WTC11 (cell line): ENCODE results near the gene MAP7D3. TPM values are rescaled to one million over a fixed set of nuclear protein-coding genes. Genes with fewer than 3 reads are reported as not detected.

ENCODE experiments used
- ATAC-seq: fragments of 200-7000 bp; cut with Tn5 transposase; 2 replicates; pipeline ENCODE4 v1.10.0; 2021; ENCODE audit warnings: mild to moderate bottlenecking, moderate library complexity
- CTCF ChIA-PET: fragments of 300-600 bp; sonication (Branson Sonifier 250); formaldehyde crosslinking; loops from one replicate; lab custom pipeline; 2021; ENCODE audit warnings: antibody characterized with exemption; lab: Charles Lee
- POLR2A ChIA-PET: fragments of 350-600 bp; sonication (Branson Sonifier 250); formaldehyde crosslinking; loops from one replicate; lab custom pipeline; 2021; ENCODE audit warnings: antibody characterized with exemption; lab: Charles Lee
- DNase-seq: peaks from one replicate; pipeline ENCODE4 v3.0.0; 2021; ENCODE audit warnings: low spot score
- H3K27ac Mint-ChIP-seq: 2 replicates; pipeline ENCODE4 v1.8.0; 2021; ENCODE audit warnings: mixed read lengths
- H3K27me3 Mint-ChIP-seq: 2 replicates; pipeline ENCODE4 v1.8.0; 2021; ENCODE audit warnings: low read depth, mild to moderate bottlenecking, moderate library complexity, mixed read lengths
- H3K36me3 Mint-ChIP-seq: 2 replicates; pipeline ENCODE4 v1.8.0; 2021; ENCODE audit warnings: mixed read lengths
- H3K4me1 Mint-ChIP-seq: 2 replicates; pipeline ENCODE4 v1.8.0; 2022; ENCODE audit warnings: mixed read lengths
- H3K4me3 Mint-ChIP-seq: 2 replicates; pipeline ENCODE4 v1.8.0; 2021; ENCODE audit warnings: mild to moderate bottlenecking, moderate library complexity, mixed read lengths
- H3K9me3 Mint-ChIP-seq: 2 replicates; pipeline ENCODE4 v1.8.0; 2021; ENCODE audit warnings: mixed read lengths
- ATF1 ChIP-seq: sonication (generic); formaldehyde crosslinking; IDR thresholded peaks from 2 replicates; pipeline ENCODE4 v1.8.1; 2023; ENCODE audit warnings: mild to moderate bottlenecking, moderate library complexity, missing genetic modification reagents
- CREM ChIP-seq: sonication (generic); formaldehyde crosslinking; IDR thresholded peaks from 2 replicates; pipeline ENCODE4 v1.8.1; 2022; ENCODE audit warnings: mild to moderate bottlenecking, missing genetic modification reagents, moderate library complexity
- ETV6 ChIP-seq: sonication (generic); formaldehyde crosslinking; IDR thresholded peaks from 2 replicates; pipeline ENCODE4 v1.8.1; 2022; ENCODE audit warnings: mild to moderate bottlenecking, missing genetic modification reagents
- FOXK1 ChIP-seq: sonication (generic); formaldehyde crosslinking; IDR thresholded peaks from 2 replicates; pipeline ENCODE4 v1.8.0; 2022; ENCODE audit warnings: mild to moderate bottlenecking, moderate library complexity, missing genetic modification reagents
- JAZF1 ChIP-seq: fragments of 250-450 bp; sonication (Bioruptor Pico); IDR thresholded peaks from 2 replicates; pipeline ENCODE4 v1.9.0; 2021; ENCODE audit warnings: moderate library complexity, mild to moderate bottlenecking, inconsistent platforms
- KAT7 ChIP-seq: sonication (generic); formaldehyde crosslinking; IDR thresholded peaks from 2 replicates; pipeline ENCODE4 v1.8.1; 2023; ENCODE audit warnings: missing genetic modification reagents, mild to moderate bottlenecking, borderline replicate concordance
- MXD4 ChIP-seq: fragments of 250-450 bp; sonication (Bioruptor Pico); IDR thresholded peaks from 2 replicates; pipeline ENCODE4 v1.8.0; 2021; ENCODE audit warnings: mild to moderate bottlenecking, moderate library complexity, borderline replicate concordance
- TEAD1 ChIP-seq: sonication (generic); formaldehyde crosslinking; IDR thresholded peaks from 2 replicates; pipeline ENCODE4 v1.8.0; 2022; ENCODE audit warnings: mild to moderate bottlenecking, missing genetic modification reagents
- ZNF263 ChIP-seq: sonication (generic); formaldehyde crosslinking; IDR thresholded peaks from 2 replicates; pipeline ENCODE4 v1.8.1; 2022; ENCODE audit warnings: low read depth, mild to moderate bottlenecking, moderate library complexity, missing genetic modification reagents
- ZNF423 ChIP-seq: fragments of 250-450 bp; sonication (Bioruptor Pico); IDR thresholded peaks from 2 replicates; pipeline ENCODE4 v2.1.2; 2022; ENCODE audit warnings: mild to moderate bottlenecking, moderate library complexity
- total RNA-seq: library from RNA; stranded (reverse); gene quantifications from 3 replicates; pipeline ENCODE4 v1.2.3, GENCODE V29; 2021
- TF ChIP-seq, protein P1 (sequence below): sonication (generic); formaldehyde crosslinking; IDR thresholded peaks from 2 replicates; pipeline ENCODE4 v1.8.1; 2023; ENCODE audit warnings: mild to moderate bottlenecking, missing genetic modification reagents, moderate library complexity
- TF ChIP-seq, protein P2 (sequence below): sonication (generic); formaldehyde crosslinking; IDR thresholded peaks from 2 replicates; pipeline ENCODE4 v1.8.0; 2023; ENCODE audit warnings: mild to moderate bottlenecking, missing genetic modification reagents
- TF ChIP-seq, protein P3 (sequence below): sonication (generic); formaldehyde crosslinking; IDR thresholded peaks from 2 replicates; pipeline ENCODE4 v1.8.0; 2022; ENCODE audit warnings: mild to moderate bottlenecking, missing genetic modification reagents
- TF ChIP-seq, protein P4 (sequence below): fragments of 200-600 bp; IDR thresholded peaks from 2 replicates; pipeline ENCODE4 v1.8.0; 2022; ENCODE audit warnings: antibody characterized with exemption
- TF ChIP-seq, protein P5 (sequence below): sonication (generic); formaldehyde crosslinking; conservative IDR thresholded peaks from 2 replicates; pipeline ENCODE4 v1.8.1; 2023; ENCODE audit warnings: mild to moderate bottlenecking, low read depth, missing genetic modification reagents, moderate library complexity
- TF ChIP-seq, protein P6 (sequence below): fragments of 250-450 bp; sonication (Bioruptor Pico); conservative IDR thresholded peaks from 2 replicates; pipeline ENCODE4 v1.9.0; 2021; ENCODE audit warnings: mild to moderate bottlenecking
- TF ChIP-seq, protein P7 (sequence below): sonication (generic); formaldehyde crosslinking; IDR thresholded peaks from 2 replicates; pipeline ENCODE4 v1.8.0; 2022; ENCODE audit warnings: mild to moderate bottlenecking, missing genetic modification reagents
- TF ChIP-seq, protein P8 (sequence below): sonication (generic); formaldehyde crosslinking; IDR thresholded peaks from 2 replicates; pipeline ENCODE4 v1.8.0; 2022; ENCODE audit warnings: mild to moderate bottlenecking, missing genetic modification reagents

MAP7D3 gene
- total RNA-seq, 1 experiment from 2014 or later: 12.3 TPM

DNA sequence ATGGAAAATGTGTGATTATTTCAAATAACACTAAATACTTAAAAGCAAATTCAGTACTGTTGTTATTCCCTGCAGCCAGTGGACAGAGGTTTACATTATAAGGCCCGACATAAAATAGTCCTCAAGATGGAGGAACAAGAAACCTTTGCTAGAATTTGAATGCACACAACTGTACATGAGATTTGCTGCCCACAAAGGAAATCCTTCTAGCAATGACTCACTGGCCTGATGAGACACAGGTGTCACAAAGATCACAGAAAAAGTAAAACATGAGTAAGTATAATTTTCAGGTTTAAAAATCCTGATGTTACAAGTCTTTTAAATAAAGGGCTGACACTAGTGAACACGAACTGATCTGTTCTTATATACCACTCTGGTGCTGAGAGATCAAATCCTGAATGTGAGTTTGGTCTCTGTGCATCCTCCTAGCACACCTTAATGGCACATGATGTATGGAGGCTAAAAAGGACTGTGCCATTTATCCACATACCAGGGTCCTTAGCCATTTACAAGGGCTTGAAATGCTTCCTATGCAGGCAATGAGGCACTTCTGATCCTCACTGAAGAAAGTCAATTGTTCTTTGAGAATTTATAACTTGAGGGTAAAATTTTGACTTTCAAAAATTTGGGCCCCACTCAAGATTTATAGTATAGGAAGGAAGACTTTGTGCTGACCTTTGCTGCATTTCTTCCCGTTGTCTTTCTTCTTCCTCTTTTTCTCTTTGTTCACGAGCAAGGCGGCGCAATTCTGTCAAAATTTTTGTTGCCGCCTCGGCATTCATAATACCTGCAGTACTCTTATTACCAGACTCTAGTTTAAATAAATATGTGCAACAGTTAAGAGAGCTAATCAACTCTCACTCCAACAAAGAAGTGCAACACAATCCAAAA, 23.0 kb downstream of the MAP7D3 start:
- no peak overlapping the region for H3K27ac Mint-ChIP-seq
- no peaks in the 10 kb centered on the region for H3K9me3 Mint-ChIP-seq
- ChIA-PET POLR2A (no interaction called here), CTCF (no interaction called here)
- no peak for ATAC-seq
- H3K36me3 Mint-ChIP-seq: peaks cover 30% of the 10 kb centered on the region
- H3K4me1 Mint-ChIP-seq: no peaks in the 10 kb centered on the region
- no peaks in the 10 kb centered on the region for H3K27me3 Mint-ChIP-seq
- no peak for DNase-seq
- H3K4me3 Mint-ChIP-seq: no peak overlapping the region
- TF ChIP-seq, protein P1, sequence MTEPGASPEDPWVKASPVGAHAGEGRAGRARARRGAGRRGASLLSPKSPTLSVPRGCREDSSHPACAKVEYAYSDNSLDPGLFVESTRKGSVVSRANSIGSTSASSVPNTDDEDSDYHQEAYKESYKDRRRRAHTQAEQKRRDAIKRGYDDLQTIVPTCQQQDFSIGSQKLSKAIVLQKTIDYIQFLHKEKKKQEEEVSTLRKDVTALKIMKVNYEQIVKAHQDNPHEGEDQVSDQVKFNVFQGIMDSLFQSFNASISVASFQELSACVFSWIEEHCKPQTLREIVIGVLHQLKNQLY (CRISPR knock-in tag): no peak
- TF ChIP-seq, protein P2, sequence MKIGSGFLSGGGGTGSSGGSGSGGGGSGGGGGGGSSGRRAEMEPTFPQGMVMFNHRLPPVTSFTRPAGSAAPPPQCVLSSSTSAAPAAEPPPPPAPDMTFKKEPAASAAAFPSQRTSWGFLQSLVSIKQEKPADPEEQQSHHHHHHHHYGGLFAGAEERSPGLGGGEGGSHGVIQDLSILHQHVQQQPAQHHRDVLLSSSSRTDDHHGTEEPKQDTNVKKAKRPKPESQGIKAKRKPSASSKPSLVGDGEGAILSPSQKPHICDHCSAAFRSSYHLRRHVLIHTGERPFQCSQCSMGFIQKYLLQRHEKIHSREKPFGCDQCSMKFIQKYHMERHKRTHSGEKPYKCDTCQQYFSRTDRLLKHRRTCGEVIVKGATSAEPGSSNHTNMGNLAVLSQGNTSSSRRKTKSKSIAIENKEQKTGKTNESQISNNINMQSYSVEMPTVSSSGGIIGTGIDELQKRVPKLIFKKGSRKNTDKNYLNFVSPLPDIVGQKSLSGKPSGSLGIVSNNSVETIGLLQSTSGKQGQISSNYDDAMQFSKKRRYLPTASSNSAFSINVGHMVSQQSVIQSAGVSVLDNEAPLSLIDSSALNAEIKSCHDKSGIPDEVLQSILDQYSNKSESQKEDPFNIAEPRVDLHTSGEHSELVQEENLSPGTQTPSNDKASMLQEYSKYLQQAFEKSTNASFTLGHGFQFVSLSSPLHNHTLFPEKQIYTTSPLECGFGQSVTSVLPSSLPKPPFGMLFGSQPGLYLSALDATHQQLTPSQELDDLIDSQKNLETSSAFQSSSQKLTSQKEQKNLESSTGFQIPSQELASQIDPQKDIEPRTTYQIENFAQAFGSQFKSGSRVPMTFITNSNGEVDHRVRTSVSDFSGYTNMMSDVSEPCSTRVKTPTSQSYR (CRISPR knock-in tag): no peak
- TF ChIP-seq, protein P3, sequence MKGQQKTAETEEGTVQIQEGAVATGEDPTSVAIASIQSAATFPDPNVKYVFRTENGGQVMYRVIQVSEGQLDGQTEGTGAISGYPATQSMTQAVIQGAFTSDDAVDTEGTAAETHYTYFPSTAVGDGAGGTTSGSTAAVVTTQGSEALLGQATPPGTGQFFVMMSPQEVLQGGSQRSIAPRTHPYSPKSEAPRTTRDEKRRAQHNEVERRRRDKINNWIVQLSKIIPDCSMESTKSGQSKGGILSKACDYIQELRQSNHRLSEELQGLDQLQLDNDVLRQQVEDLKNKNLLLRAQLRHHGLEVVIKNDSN: no peak
- TF ChIP-seq TEAD1 (CRISPR knock-in tag) (no peak), ZNF263 (no peak), CREM (CRISPR knock-in tag) (no peak)
- TF ChIP-seq, protein P4, sequence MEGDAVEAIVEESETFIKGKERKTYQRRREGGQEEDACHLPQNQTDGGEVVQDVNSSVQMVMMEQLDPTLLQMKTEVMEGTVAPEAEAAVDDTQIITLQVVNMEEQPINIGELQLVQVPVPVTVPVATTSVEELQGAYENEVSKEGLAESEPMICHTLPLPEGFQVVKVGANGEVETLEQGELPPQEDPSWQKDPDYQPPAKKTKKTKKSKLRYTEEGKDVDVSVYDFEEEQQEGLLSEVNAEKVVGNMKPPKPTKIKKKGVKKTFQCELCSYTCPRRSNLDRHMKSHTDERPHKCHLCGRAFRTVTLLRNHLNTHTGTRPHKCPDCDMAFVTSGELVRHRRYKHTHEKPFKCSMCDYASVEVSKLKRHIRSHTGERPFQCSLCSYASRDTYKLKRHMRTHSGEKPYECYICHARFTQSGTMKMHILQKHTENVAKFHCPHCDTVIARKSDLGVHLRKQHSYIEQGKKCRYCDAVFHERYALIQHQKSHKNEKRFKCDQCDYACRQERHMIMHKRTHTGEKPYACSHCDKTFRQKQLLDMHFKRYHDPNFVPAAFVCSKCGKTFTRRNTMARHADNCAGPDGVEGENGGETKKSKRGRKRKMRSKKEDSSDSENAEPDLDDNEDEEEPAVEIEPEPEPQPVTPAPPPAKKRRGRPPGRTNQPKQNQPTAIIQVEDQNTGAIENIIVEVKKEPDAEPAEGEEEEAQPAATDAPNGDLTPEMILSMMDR: no peak
- TF ChIP-seq, protein P5, sequence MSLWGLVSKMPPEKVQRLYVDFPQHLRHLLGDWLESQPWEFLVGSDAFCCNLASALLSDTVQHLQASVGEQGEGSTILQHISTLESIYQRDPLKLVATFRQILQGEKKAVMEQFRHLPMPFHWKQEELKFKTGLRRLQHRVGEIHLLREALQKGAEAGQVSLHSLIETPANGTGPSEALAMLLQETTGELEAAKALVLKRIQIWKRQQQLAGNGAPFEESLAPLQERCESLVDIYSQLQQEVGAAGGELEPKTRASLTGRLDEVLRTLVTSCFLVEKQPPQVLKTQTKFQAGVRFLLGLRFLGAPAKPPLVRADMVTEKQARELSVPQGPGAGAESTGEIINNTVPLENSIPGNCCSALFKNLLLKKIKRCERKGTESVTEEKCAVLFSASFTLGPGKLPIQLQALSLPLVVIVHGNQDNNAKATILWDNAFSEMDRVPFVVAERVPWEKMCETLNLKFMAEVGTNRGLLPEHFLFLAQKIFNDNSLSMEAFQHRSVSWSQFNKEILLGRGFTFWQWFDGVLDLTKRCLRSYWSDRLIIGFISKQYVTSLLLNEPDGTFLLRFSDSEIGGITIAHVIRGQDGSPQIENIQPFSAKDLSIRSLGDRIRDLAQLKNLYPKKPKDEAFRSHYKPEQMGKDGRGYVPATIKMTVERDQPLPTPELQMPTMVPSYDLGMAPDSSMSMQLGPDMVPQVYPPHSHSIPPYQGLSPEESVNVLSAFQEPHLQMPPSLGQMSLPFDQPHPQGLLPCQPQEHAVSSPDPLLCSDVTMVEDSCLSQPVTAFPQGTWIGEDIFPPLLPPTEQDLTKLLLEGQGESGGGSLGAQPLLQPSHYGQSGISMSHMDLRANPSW (CRISPR knock-in tag): no peak

DNA sequence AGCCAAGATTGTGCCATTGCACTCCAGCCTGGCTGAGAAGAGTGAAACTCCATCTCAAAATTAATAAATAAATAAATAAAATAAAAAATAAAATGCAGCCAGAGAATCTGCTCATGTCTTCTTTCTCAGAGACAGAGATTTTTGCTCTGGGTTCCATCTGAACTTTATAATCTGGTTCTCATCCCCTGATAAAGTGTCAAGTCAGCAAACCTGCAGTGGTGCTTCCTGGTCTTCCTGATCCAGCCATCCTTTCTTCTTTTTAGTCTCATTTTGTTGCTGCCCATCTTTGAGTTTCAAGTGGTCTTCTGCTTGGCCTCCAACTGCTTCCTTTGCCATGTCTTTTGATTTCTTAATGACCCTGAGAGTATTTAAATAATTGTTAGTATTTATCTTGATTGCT, 24.1 kb downstream of the MAP7D3 start:
- ChIA-PET CTCF (no interaction called here), POLR2A (no interaction called here)
- Mint-ChIP-seq H3K4me1 (no peaks in the 10 kb centered on the region), H3K27me3 (no peaks in the 10 kb centered on the region), H3K4me3 (no peak overlapping the region), H3K36me3 (peaks cover 33% of the 10 kb centered on the region), H3K9me3 (no peaks in the 10 kb centered on the region), H3K27ac (no peak overlapping the region)
- DNase-seq (no peak), ATAC-seq (no peak)
- TF ChIP-seq, protein P6, sequence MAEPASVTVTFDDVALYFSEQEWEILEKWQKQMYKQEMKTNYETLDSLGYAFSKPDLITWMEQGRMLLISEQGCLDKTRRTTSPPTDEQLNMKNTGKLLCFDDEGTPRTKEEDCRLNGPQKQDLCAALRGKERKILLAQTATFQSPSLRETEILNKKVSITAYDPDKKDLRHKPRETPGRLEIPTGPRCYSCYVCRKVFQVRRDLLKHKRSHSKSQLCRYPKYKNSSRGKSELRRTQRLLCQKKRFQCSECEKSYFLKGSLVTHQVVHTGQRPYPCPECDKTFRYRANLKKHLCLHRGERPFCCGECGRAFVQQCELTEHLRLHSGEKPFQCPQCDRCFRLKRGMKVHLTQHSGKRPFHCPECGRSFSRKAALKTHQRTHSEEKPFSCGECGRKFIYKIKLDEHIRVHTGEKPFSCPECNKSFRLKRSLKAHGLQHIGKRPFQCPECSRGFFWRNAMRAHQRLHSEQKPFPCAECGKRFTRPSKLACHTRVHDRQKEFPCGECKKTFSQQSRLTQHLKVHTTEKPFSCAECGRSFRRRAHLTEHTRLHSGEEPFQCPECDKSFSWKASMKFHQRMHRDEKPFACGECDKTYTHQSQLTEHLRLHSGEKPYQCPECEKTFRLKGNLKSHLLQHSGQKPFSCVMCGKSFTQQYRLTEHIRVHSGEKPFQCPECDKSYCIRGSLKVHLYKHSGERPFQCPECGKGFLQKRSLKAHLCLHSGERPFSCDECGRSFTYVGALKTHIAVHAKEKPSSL (CRISPR knock-in tag): no peak
- TF ChIP-seq, protein P7, sequence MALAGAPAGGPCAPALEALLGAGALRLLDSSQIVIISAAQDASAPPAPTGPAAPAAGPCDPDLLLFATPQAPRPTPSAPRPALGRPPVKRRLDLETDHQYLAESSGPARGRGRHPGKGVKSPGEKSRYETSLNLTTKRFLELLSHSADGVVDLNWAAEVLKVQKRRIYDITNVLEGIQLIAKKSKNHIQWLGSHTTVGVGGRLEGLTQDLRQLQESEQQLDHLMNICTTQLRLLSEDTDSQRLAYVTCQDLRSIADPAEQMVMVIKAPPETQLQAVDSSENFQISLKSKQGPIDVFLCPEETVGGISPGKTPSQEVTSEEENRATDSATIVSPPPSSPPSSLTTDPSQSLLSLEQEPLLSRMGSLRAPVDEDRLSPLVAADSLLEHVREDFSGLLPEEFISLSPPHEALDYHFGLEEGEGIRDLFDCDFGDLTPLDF (CRISPR knock-in tag): no peak
- no peak for TF ChIP-seq ZNF423
- no peak for TF ChIP-seq ATF1 (CRISPR knock-in tag)
- TF ChIP-seq, protein P1 (CRISPR knock-in tag): no peak
- TF ChIP-seq, protein P8, sequence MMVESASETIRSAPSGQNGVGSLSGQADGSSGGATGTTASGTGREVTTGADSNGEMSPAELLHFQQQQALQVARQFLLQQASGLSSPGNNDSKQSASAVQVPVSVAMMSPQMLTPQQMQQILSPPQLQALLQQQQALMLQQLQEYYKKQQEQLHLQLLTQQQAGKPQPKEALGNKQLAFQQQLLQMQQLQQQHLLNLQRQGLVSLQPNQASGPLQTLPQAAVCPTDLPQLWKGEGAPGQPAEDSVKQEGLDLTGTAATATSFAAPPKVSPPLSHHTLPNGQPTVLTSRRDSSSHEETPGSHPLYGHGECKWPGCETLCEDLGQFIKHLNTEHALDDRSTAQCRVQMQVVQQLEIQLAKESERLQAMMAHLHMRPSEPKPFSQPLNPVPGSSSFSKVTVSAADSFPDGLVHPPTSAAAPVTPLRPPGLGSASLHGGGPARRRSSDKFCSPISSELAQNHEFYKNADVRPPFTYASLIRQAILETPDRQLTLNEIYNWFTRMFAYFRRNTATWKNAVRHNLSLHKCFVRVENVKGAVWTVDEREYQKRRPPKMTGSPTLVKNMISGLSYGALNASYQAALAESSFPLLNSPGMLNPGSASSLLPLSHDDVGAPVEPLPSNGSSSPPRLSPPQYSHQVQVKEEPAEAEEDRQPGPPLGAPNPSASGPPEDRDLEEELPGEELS: no peak
- TF ChIP-seq ETV6: no peak
- no peak for TF ChIP-seq KAT7 (CRISPR knock-in tag)
- TF ChIP-seq JAZF1: no peak
- TF ChIP-seq FOXK1 (CRISPR knock-in tag): no peak
- TF ChIP-seq MXD4 (CRISPR knock-in tag): no peak
